ENCODE measurements around the gene REXO2. TPM values are rescaled to one million over a fixed set of nuclear protein-coding genes. Genes with fewer than 3 reads are reported as not detected.

Gene REXO2
- total and polyA plus RNA-seq, 10 donors: 46.4 to 118 (median 74.2) TPM

DNA sequence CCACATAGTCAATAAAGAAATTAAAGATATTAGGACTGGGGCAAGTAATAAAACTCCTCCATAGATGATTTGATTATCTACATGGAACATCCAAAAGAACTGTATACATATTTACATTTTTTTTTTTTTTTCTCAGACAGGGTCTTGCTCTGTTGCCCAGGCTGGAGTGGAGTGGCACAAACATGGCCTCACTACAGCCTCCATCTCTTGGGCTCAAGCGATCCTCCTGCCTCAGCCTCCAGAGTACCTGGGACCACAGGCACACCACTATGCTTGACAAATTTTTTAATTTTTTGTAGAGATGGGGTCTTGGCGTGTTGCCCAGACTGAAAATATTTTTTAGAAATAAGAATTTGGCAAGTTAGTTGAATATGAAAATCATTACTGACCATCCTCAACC is 24.7 kb downstream of the REXO2 start:
- 93 to 98% (median 96%) methylated on average over 2 of the region's 2 CpGs for WGBS, 5 donors

DNA sequence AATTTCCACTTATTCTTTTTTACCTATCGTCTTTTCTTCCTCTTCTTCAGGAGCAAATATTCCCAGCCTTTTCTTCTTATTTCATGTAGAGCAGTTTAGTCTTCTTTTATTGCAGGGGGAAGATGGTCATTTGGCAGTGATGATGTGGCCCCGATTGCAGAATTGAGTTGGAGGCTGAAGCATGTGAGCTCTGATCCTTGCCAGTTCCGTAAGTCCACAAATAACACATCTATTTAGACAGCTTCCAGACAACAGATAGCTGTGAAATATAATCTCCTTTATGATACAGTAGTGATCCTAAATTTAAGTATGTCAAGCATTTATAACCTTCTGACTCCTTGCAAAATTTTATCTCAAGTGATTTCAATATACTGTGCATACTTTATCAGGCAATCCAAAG is 27.5 kb downstream of the REXO2 start:
- no peak for TF ChIP-seq POLR2AphosphoS5 (IDR thresholded peaks at IDR 0.05)
- no peak for TF ChIP-seq POLR2A (IDR thresholded peaks at IDR 0.05)
- TF ChIP-seq, protein P1, sequence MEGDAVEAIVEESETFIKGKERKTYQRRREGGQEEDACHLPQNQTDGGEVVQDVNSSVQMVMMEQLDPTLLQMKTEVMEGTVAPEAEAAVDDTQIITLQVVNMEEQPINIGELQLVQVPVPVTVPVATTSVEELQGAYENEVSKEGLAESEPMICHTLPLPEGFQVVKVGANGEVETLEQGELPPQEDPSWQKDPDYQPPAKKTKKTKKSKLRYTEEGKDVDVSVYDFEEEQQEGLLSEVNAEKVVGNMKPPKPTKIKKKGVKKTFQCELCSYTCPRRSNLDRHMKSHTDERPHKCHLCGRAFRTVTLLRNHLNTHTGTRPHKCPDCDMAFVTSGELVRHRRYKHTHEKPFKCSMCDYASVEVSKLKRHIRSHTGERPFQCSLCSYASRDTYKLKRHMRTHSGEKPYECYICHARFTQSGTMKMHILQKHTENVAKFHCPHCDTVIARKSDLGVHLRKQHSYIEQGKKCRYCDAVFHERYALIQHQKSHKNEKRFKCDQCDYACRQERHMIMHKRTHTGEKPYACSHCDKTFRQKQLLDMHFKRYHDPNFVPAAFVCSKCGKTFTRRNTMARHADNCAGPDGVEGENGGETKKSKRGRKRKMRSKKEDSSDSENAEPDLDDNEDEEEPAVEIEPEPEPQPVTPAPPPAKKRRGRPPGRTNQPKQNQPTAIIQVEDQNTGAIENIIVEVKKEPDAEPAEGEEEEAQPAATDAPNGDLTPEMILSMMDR (IDR thresholded peaks at IDR 0.05 in 8 of 11, conservative IDR thresholded peaks at IDR 0.05 in 3 of 11): no peak
- no peak overlapping the region for H3K4me3 ChIP-seq
- no peak overlapping the region for H3K27ac ChIP-seq
- DNase-seq: no peak
- intact Hi-C loops (cut with DNase I; ENCODE audit: low total_unique reads): no loop called here
- H3K27me3 ChIP-seq (replicated peaks in 1 of 7): no peaks in the 10 kb centered on the region
- peaks cover 0 to 11% (median 3%) of the 10 kb centered on the region in 8 donors for H3K9me3 ChIP-seq
- 79 to 91% (median 88%) methylated on average over 3 of the region's 3 CpGs for WGBS, 5 donors
- no peaks in the 10 kb centered on the region for H3K4me1 ChIP-seq
- no peaks in the 10 kb centered on the region for H3K36me3 ChIP-seq

More for the DNA sequence above, 24.7 kb downstream of the REXO2 start:
- intact Hi-C loops (cut with DNase I; ENCODE audit: low total_unique reads): no loop called here
- Histone ChIP-seq H3K27ac (no peak overlapping the region), H3K36me3 (no peaks in the 10 kb centered on the region), H3K4me3 (no peak overlapping the region), H3K4me1 (no peaks in the 10 kb centered on the region), H3K9me3 (peaks cover 0 to 14% (median 3%) of the 10 kb centered on the region in 8 donors), H3K27me3 (replicated peaks in 1 of 7) (no peaks in the 10 kb centered on the region)
- no peak for DNase-seq
- TF ChIP-seq POLR2A (IDR thresholded peaks at IDR 0.05) (no peak), POLR2AphosphoS5 (IDR thresholded peaks at IDR 0.05) (no peak)
- TF ChIP-seq, protein P1 (IDR thresholded peaks at IDR 0.05 in 8 of 11, conservative IDR thresholded peaks at IDR 0.05 in 3 of 11): no peak

DNA sequence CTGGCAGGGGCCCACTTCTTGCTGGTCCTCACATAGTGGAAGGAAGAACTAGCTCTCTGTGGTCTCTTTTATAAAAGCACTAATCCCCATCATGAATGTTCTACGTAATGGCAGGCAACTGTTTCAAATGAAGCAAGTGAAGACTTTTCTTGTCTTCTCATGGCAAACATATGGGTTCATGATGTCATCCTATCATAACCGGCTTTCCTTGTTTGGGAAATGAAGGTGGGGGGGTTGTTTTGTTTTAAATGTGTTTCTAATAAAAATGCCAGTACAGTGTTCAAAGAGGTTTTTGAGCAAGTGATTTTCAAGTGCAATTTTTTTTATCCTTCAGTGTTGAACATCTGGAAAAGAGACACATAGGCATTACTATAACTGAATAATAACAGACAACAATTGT is 33.4 kb downstream of the REXO2 start:
- Histone ChIP-seq H3K27me3 (replicated peaks in 1 of 7) (no peaks in the 10 kb centered on the region), H3K27ac (no peak overlapping the region), H3K4me3 (no peak overlapping the region), H3K9me3 (no peaks in the 10 kb centered on the region), H3K4me1 (no peaks in the 10 kb centered on the region), H3K36me3 (no peaks in the 10 kb centered on the region)
- DNase-seq: no peak
- WGBS, 5 donors: 92 to 97% (median 95%) methylated on average over 2 of the region's 2 CpGs
- no peak for TF ChIP-seq POLR2AphosphoS5 (IDR thresholded peaks at IDR 0.05)
- TF ChIP-seq, protein P1 (IDR thresholded peaks at IDR 0.05 in 8 of 11, conservative IDR thresholded peaks at IDR 0.05 in 3 of 11): no peak
- no peak for TF ChIP-seq POLR2A (IDR thresholded peaks at IDR 0.05)
- intact Hi-C loops (cut with DNase I; ENCODE audit: low total_unique reads): no loop called here

DNA sequence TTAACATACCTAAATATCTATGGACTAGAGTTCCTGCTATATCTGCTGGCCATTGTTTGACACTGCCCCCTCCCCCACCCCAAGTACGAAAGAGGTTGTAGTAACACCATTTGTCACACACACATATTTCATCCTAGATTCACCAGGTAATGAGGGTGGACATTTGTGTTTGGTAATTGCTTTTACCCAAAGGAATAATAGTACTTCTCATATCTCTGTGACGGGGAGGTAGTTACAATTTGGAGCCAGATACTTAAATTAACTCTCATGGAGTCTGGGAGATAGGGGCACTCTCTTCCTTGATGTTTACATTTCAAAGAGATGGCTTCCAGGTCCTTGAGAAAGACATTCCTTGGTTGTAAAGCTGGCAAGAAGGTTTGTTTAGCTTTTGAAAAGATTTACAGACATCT is 38.7 kb downstream of the REXO2 start:
- no peak overlapping the region for H3K4me3 ChIP-seq
- no peaks in the 10 kb centered on the region for H3K27me3 ChIP-seq (replicated peaks in 1 of 7)
- H3K4me1 ChIP-seq: peaks cover 0 to 7% (median 0%) of the 10 kb centered on the region in 6 donors
- TF ChIP-seq POLR2A (IDR thresholded peaks at IDR 0.05) (no peak), POLR2AphosphoS5 (IDR thresholded peaks at IDR 0.05) (no peak)
- TF ChIP-seq, protein P1 (IDR thresholded peaks at IDR 0.05 in 8 of 11, conservative IDR thresholded peaks at IDR 0.05 in 3 of 11): no peak
- intact Hi-C loops (cut with DNase I; ENCODE audit: low total_unique reads): no loop called here
- H3K9me3 ChIP-seq: no peaks in the 10 kb centered on the region
- no peaks in the 10 kb centered on the region for H3K36me3 ChIP-seq
- 41 to 65% (median 54%) methylated on average over 2 of the region's 2 CpGs for WGBS, 5 donors
- DNase-seq: no peak
- H3K27ac ChIP-seq: no peak overlapping the region

Measured in spleen (tissue), 11 donors.